Skeletal muscle tissue (tissue), 4 donors: ENCODE data around the gene LURAP1L. TPM values are rescaled to one million over a fixed set of nuclear protein-coding genes. Genes with fewer than 3 reads are reported as not detected.
A peak's percentile ranks its signal among the peaks of the same experiment; 100 is the strongest.

Experiments
- H3K27ac ChIP-seq: one replicate; pipeline ENCODE4 v1.7.0; 2013; ENCODE audit warnings: mild to moderate bottlenecking, low read depth, low read length, inconsistent platforms
- H3K27me3 ChIP-seq, 3 donors: one replicate each; pipeline ENCODE4 v1.7.0; 2013; ENCODE audit warnings: low read length in 3 of 3; ENCODE audit not compliant: control insufficient read depth in 3 of 3, insufficient read depth in 3 of 3
- H3K36me3 ChIP-seq, 3 donors: one replicate each; pipeline ENCODE4 v1.7.0; 2013; ENCODE audit warnings: low read length in 3 of 3; ENCODE audit not compliant: control insufficient read depth in 3 of 3, insufficient read depth in 3 of 3
- H3K4me1 ChIP-seq, 3 donors: one replicate each; pipeline ENCODE4 v1.7.0; 2013; ENCODE audit warnings: low read length in 3 of 3, mild to moderate bottlenecking in 3 of 3; ENCODE audit not compliant: control insufficient read depth in 3 of 3, insufficient read depth in 3 of 3
- H3K4me3 ChIP-seq, 3 donors: one replicate each; pipeline ENCODE4 v1.7.0; 2013; ENCODE audit warnings: low read length in 3 of 3
- H3K9ac ChIP-seq, 3 donors: one replicate each; pipeline ENCODE4 v1.7.0; 2013; ENCODE audit warnings: low read length in 3 of 3, mild to moderate bottlenecking in 3 of 3, moderate library complexity in 2 of 3, low read depth in 1 of 3
- H3K9me3 ChIP-seq, 3 donors: one replicate each; pipeline ENCODE4 v1.7.0; 2013; ENCODE audit warnings: low read length in 3 of 3; ENCODE audit not compliant: control insufficient read depth in 3 of 3
- total RNA-seq: library from RNA; depleted of rRNA; stranded (reverse); fragments of >200 nt; gene quantifications from one replicate; pipeline ENCODE4 v1.2.3, GENCODE V29; 2014
- donor health status: Osteomylitis.

Gene LURAP1L
- total RNA-seq, 1 donor from 2014 or later = 14.1 TPM

DNA sequence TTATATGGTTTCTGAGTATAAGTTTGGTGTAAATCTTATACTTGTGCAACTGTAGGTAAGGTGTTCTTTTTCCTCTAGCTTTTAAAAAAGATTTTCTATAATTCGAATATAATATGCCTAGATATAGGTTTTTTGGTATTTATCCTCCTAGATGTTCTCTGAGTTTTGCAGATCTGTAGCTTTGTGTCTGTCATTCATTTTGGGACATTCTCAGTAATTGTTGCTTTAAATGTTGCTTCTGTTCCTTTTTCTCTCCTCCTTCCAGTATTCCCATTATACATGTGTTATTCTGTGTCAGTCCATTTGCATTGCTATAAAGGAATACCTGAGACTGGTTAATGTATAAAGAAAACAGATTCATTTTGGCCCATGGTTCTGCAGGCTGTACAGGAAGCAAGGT, 33.7 kb downstream of the LURAP1L start:
- no peak overlapping the region for H3K9ac ChIP-seq
- no peaks in the 10 kb centered on the region for H3K27me3 ChIP-seq
- H3K27ac ChIP-seq = no peak overlapping the region
- H3K36me3 ChIP-seq = no peaks in the 10 kb centered on the region
- H3K4me3 ChIP-seq = no peak overlapping the region
- H3K9me3 ChIP-seq = no peaks in the 10 kb centered on the region
- peaks cover 0 to 3% (median 0%) of the 10 kb centered on the region in 3 donors for H3K4me1 ChIP-seq

GRCh38 chr9:12809720-12810119, 34.9 kb downstream of the LURAP1L start:
- Histone ChIP-seq H3K27me3 (no peaks in the 10 kb centered on the region), H3K4me1 (peaks cover 0 to 7% (median 3%) of the 10 kb centered on the region in 3 donors), H3K4me3 (no peak overlapping the region), H3K36me3 (no peaks in the 10 kb centered on the region), H3K27ac (no peak overlapping the region), H3K9me3 (no peaks in the 10 kb centered on the region), H3K9ac (no peak overlapping the region)

DNA sequence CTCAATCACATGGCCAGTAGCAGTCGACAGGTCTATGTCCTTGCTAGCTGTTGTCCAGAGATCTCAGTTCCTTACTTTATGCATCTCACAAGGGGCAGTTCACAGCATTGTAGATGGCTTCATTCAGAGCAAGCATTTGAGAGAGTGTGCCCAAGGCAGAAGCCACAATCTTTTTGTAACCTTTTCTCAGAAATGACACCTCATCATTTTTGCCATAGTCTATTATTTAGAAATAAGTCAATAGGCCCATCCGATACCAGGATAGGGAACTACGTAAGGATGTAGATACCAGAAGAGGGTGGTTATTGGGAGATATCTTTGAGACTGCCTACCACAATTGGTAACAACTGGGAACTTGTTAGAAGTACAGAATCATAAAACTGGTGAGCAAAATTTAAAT, 37.1 kb downstream of the LURAP1L start:
- Histone ChIP-seq H3K36me3 (no peaks in the 10 kb centered on the region), H3K9me3 (no peaks in the 10 kb centered on the region), H3K9ac (no peak overlapping the region), H3K27me3 (no peaks in the 10 kb centered on the region), H3K4me3 (no peak overlapping the region), H3K27ac (no peak overlapping the region), H3K4me1 (peaks cover 0 to 7% (median 3%) of the 10 kb centered on the region in 3 donors)

- Histone ChIP-seq H3K9me3 (no peaks in the 10 kb centered on the region), H3K9ac (no peak overlapping the region), H3K36me3 (no peaks in the 10 kb centered on the region), H3K27me3 (no peaks in the 10 kb centered on the region), H3K4me3 (no peak overlapping the region), H3K27ac (no peak overlapping the region), H3K4me1 (peaks cover 0 to 7% (median 3%) of the 10 kb centered on the region in 3 donors)
Measured at GRCh38 chr9:12812710-12813109, 37.9 kb downstream of the LURAP1L start.

DNA sequence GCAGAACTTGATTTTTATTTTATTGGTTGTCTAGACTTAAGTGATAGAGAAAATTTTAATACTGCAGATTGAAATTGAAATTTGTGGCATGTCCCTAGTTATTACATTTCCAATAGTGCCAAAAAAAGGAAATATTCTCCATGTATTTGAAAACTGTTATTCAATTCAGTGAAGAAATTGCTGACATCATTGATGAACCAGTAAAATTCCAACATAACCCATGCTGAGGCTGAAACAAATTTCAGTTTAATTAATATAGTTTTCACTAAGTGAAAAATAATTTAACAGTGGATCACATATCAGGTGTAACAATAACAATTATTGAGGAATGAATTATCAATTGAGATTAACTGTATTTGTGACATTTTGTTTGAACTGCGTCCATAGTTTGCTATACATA, 38.7 kb downstream of the LURAP1L start:
- H3K9ac ChIP-seq = no peak overlapping the region
- no peaks in the 10 kb centered on the region for H3K27me3 ChIP-seq
- peaks cover 0 to 8% (median 3%) of the 10 kb centered on the region in 3 donors for H3K4me1 ChIP-seq
- peak overlapping the region; percentile 12 for H3K27ac ChIP-seq
- peak overlapping the region in 1 of 3 donors; percentile 38 for H3K4me3 ChIP-seq
- no peaks in the 10 kb centered on the region for H3K9me3 ChIP-seq
- H3K36me3 ChIP-seq = no peaks in the 10 kb centered on the region

DNA sequence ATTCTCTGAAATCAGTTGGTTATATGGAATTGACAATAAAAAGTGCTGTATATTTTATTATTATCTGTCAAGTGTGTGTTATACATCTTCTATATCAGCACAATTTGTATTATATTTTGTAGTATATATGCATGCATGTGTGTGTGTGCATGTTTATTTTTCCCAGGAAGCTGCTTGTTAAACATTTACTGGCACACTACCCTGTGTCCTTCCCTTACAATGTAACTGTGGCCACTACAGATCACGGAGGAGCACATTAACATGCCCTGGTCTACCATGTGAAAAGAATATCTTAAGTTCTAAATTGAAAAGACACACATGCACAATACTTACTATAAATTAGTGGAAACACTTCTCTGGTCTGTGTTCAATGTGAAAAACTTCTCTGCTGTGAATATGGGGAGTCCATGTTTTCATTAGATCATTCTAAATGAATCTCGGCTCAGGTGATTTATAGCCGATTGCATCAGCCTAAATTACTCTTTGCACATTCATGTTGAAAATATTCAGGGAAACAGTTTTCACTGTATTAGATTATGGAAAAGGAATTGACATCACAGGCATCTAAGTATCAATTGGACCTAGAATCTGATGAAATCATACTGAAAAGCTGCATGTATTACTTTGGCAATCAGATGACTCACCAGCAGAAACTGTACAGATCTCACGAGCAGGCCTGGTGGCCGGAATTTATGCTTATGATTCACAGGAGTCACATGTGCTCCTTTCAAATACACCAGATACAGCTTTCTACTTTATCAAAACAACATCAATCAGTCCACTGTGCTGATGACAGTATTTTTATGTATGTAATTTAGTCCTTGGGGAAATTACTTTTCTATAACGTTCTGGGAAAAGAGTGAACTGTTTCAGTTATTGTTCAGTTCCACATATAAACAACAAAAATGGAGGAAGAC, 39.4 kb downstream of the LURAP1L start:
- Histone ChIP-seq H3K36me3 (no peaks in the 10 kb centered on the region), H3K27me3 (no peaks in the 10 kb centered on the region), H3K9ac (no peak overlapping the region), H3K9me3 (no peaks in the 10 kb centered on the region), H3K27ac (peak overlapping the region; percentile 38), H3K4me3 (peak overlapping the region in 1 of 3 donors; percentile 38), H3K4me1 (peaks cover 0 to 10% (median 3%) of the 10 kb centered on the region in 3 donors)

DNA sequence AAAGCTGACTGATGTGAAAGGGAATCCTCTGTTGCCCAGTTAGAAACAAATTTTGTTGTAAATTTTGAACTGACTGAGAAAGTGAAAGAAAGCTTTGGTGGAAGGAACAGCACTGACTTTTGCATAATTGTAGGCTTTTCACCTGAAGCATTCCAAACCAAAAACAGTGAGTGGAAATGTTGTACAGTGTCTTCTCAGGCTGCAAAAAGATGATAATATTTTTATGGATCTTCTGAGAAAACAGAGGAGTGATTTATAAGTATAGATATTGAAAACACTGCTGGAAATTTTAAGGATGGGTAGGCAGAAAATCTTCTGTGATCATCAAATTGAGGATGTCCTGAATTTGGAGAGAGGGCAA, 40.0 kb downstream of the LURAP1L start:
- Histone ChIP-seq H3K27ac (peak overlapping the region; percentile 38), H3K4me3 (no peak overlapping the region), H3K9me3 (no peaks in the 10 kb centered on the region)

DNA sequence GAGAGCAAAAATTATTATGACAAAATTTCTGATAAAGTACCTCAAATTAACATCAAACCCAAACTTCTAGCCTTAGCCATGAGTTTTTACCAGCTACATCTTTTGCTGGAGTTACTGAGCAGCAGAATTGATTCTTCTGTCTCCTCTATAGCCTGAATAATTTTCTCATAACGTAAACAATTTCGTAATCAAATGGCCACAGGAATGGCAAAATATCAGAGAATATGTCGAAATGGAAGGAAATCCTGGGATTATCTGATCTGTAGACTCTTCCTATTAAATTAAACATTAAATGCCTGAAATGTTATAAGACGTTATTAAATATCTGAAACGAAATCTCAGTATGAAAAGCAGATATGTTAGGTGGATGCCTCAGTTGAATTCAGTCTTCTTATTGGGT, 41.1 kb downstream of the LURAP1L start:
- no peak overlapping the region for H3K27ac ChIP-seq
- H3K27me3 ChIP-seq = no peaks in the 10 kb centered on the region
- H3K4me3 ChIP-seq = no peak overlapping the region
- H3K36me3 ChIP-seq = no peaks in the 10 kb centered on the region
- peaks cover 0 to 7% (median 3%) of the 10 kb centered on the region in 3 donors for H3K4me1 ChIP-seq
- no peak overlapping the region for H3K9ac ChIP-seq
- no peaks in the 10 kb centered on the region for H3K9me3 ChIP-seq

More for the DNA sequence above, 40.0 kb downstream of the LURAP1L start:
- peaks cover 0 to 8% (median 3%) of the 10 kb centered on the region in 3 donors for H3K4me1 ChIP-seq
- H3K9ac ChIP-seq = no peak overlapping the region
- no peaks in the 10 kb centered on the region for H3K27me3 ChIP-seq
- no peaks in the 10 kb centered on the region for H3K36me3 ChIP-seq

DNA sequence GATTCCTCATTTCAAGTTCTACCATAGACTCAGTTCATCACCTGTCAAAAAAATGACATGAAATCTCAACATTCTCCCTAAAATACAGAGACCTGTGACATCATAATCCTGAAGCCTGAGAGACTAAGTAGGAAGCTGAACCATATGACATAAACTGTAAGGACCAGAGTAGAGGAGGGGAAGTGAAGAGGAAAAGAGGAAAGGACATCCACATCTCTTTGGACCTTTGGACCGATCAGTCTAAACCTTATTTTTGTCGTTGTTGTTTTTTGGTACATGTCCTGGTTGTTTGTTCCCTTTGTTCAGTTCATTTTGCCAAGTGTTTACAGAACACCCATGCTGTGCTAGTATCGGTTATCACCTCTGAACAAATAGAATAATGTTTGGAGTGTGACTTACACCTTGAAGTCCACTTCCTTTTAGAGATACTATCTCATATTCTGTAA, 41.9 kb downstream of the LURAP1L start:
- Histone ChIP-seq H3K36me3 (no peaks in the 10 kb centered on the region), H3K9me3 (no peaks in the 10 kb centered on the region), H3K4me3 (no peak overlapping the region), H3K27ac (no peak overlapping the region), H3K4me1 (peaks cover 0 to 9% (median 3%) of the 10 kb centered on the region in 3 donors), H3K9ac (no peak overlapping the region), H3K27me3 (no peaks in the 10 kb centered on the region)

DNA sequence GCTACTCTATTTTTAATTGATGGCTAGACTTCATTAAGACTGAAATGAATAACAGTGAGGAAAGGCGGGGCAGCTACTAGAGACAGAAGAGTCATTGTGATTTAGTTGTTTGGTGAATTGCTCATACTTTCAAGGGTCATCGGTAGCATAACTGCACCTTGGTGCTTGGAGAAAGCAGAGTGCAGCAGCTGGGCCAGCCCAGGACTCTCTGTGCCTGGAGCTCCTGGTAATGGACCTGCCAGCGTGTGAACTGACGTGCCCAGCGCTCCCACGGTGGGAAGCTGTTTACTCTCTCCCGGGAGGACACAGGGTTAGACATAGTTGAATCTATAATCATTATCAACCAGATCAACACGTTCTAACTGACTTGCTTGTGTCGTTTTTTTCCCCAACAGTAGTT, 42.9 kb downstream of the LURAP1L start:
- no peaks in the 10 kb centered on the region for H3K27me3 ChIP-seq
- no peaks in the 10 kb centered on the region for H3K36me3 ChIP-seq
- H3K9ac ChIP-seq = no peak overlapping the region
- H3K9me3 ChIP-seq = no peaks in the 10 kb centered on the region
- peaks cover 0 to 9% (median 3%) of the 10 kb centered on the region in 3 donors for H3K4me1 ChIP-seq
- H3K27ac ChIP-seq = no peak overlapping the region
- H3K4me3 ChIP-seq = no peak overlapping the region
